ENCODE results near the gene GNB1L.

GNB1L gene

GRCh38 chr22:19869497-19870152 is 15.0 kb upstream of the GNB1L start:
- H3K23ac ChIP-seq (ENCODE audit: low read length) = no peak overlapping the region
- H2AFZ ChIP-seq (ENCODE audit: insufficient read depth, low read length, poor library complexity) = no peak overlapping the region
- H3K36me3 ChIP-seq (ENCODE audit: control insufficient read depth in 1 of 2, insufficient read depth in 2 of 2, low read length in 2 of 2) = no peaks in the 10 kb centered on the region
- no peak overlapping the region for H3K4me2 ChIP-seq (ENCODE audit: low read length)
- no CpG with 5 or more reads among the region's 12 CpGs for WGBS (ENCODE audit: extremely low coverage, insufficient coverage, insufficient read length)
- peak overlapping the region; percentile 42 for H2BK12ac ChIP-seq (ENCODE audit: low read length)
- peaks cover 2% of the 10 kb centered on the region for H3K79me1 ChIP-seq (ENCODE audit: low read length)
- no peak overlapping the region for H2BK120ac ChIP-seq (ENCODE audit: insufficient read depth, low read length, poor library complexity)
- no peak for DNase-seq
- H3K9me3 ChIP-seq (ENCODE audit: insufficient read depth, low read depth, low read length) = no peaks in the 10 kb centered on the region
- H2BK5ac ChIP-seq (ENCODE audit: low read depth, low read length, poor library complexity) = no peak overlapping the region
- H2AK5ac ChIP-seq (ENCODE audit: low read length) = peak overlapping the region; percentile 73
- H3K79me2 ChIP-seq (ENCODE audit: control insufficient read depth, insufficient read depth, low read length, poor library complexity) = no peaks in the 10 kb centered on the region
- H3K18ac ChIP-seq (ENCODE audit: low read length) = no peak overlapping the region
- H4K91ac ChIP-seq (ENCODE audit: low read depth, low read length) = peak overlapping the region; percentile 58
- H3K27ac ChIP-seq (ENCODE audit: low read depth, low read length) = no peak overlapping the region
- no peak overlapping the region for H3K4me3 ChIP-seq (ENCODE audit: low read depth, low read length)
- no peaks in the 10 kb centered on the region for H3K4me1 ChIP-seq (ENCODE audit: control insufficient read depth in 1 of 2, insufficient read depth in 2 of 2, low read length in 2 of 2)
- H3K9ac ChIP-seq (ENCODE audit: low read length) = no peak overlapping the region
- H3K27me3 ChIP-seq (ENCODE audit: insufficient read depth, low read length) = no peaks in the 10 kb centered on the region
- H3K14ac ChIP-seq (ENCODE audit: low read length) = no peak overlapping the region
- no peak overlapping the region for H4K12ac ChIP-seq (ENCODE audit: low read depth, low read length)
- no peak overlapping the region for H3K4ac ChIP-seq (ENCODE audit: low read depth, low read length)
- H4K8ac ChIP-seq (ENCODE audit: low read depth, low read length) = no peak overlapping the region

- no peak overlapping the region for H3K4me2 ChIP-seq (ENCODE audit: low read length)
- no peaks in the 10 kb centered on the region for H3K79me2 ChIP-seq (ENCODE audit: control insufficient read depth, insufficient read depth, low read length, poor library complexity)
- H3K18ac ChIP-seq (ENCODE audit: low read length) = peak overlapping the region; percentile 33
- no peak overlapping the region for H3K4me3 ChIP-seq (ENCODE audit: low read depth, low read length)
- no peak overlapping the region for H2BK5ac ChIP-seq (ENCODE audit: low read depth, low read length, poor library complexity)
- no peak overlapping the region for H3K27ac ChIP-seq (ENCODE audit: low read depth, low read length)
- no peak overlapping the region for H3K14ac ChIP-seq (ENCODE audit: low read length)
- no peak overlapping the region for H4K12ac ChIP-seq (ENCODE audit: low read depth, low read length)
- no peak overlapping the region for H4K8ac ChIP-seq (ENCODE audit: low read depth, low read length)
- H3K4me1 ChIP-seq (ENCODE audit: control insufficient read depth in 1 of 2, insufficient read depth in 2 of 2, low read length in 2 of 2) = no peaks in the 10 kb centered on the region
- WGBS (ENCODE audit: extremely low coverage, insufficient coverage, insufficient read length) = no CpG with 5 or more reads among the region's 23 CpGs
- H3K36me3 ChIP-seq (ENCODE audit: control insufficient read depth in 1 of 2, insufficient read depth in 2 of 2, low read length in 2 of 2) = no peaks in the 10 kb centered on the region
- H3K9me3 ChIP-seq (ENCODE audit: insufficient read depth, low read depth, low read length) = no peaks in the 10 kb centered on the region
- H2AK5ac ChIP-seq (ENCODE audit: low read length) = peak overlapping the region; percentile 73
- no peak overlapping the region for H3K4ac ChIP-seq (ENCODE audit: low read depth, low read length)
- DNase-seq = no peak
- peak overlapping the region; percentile 58 for H4K91ac ChIP-seq (ENCODE audit: low read depth, low read length)
- no peak overlapping the region for H3K9ac ChIP-seq (ENCODE audit: low read length)
- H2BK12ac ChIP-seq (ENCODE audit: low read length) = peak overlapping the region; percentile 45
- H3K23ac ChIP-seq (ENCODE audit: low read length) = no peak overlapping the region
- H3K27me3 ChIP-seq (ENCODE audit: insufficient read depth, low read length) = no peaks in the 10 kb centered on the region
- H3K79me1 ChIP-seq (ENCODE audit: low read length) = peaks cover 2% of the 10 kb centered on the region
- H2AFZ ChIP-seq (ENCODE audit: insufficient read depth, low read length, poor library complexity) = no peak overlapping the region
- H2BK120ac ChIP-seq (ENCODE audit: insufficient read depth, low read length, poor library complexity) = no peak overlapping the region
These were observed 14.2 kb upstream of the GNB1L start for GRCh38 chr22:19868773-19869471.

DNA sequence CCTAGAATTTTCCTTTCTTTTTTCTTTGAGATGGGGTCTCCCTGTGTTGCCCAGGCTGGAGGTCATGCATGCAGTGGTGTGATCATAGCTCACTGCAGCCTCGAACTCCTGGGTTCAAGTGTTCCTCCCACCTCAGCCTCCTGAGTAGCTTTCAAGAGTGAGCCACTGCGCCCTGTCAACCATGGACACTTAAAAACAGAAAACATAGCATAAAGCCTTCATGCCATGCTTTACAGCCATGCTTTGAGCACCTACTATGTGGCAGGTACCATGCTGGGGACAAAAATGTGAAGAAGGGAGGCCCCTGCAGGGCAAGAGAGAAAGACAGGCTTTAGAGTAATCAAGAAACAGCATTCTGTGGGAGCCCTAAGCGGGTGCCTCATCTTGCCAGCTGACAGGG is 13.7 kb upstream of the GNB1L start:
- Histone ChIP-seq H3K4me3 (ENCODE audit: low read depth, low read length) (no peak overlapping the region), H4K12ac (ENCODE audit: low read depth, low read length) (no peak overlapping the region), H2BK12ac (ENCODE audit: low read length) (no peak overlapping the region), H2BK120ac (ENCODE audit: insufficient read depth, low read length, poor library complexity) (no peak overlapping the region), H4K91ac (ENCODE audit: low read depth, low read length) (no peak overlapping the region), H3K36me3 (ENCODE audit: control insufficient read depth in 1 of 2, insufficient read depth in 2 of 2, low read length in 2 of 2) (no peaks in the 10 kb centered on the region), H2BK5ac (ENCODE audit: low read depth, low read length, poor library complexity) (no peak overlapping the region), H3K14ac (ENCODE audit: low read length) (no peak overlapping the region), H3K9me3 (ENCODE audit: insufficient read depth, low read depth, low read length) (no peaks in the 10 kb centered on the region), H3K4me2 (ENCODE audit: low read length) (no peak overlapping the region), H3K9ac (ENCODE audit: low read length) (no peak overlapping the region), H3K79me2 (ENCODE audit: control insufficient read depth, insufficient read depth, low read length, poor library complexity) (no peaks in the 10 kb centered on the region), H3K4ac (ENCODE audit: low read depth, low read length) (no peak overlapping the region), H4K8ac (ENCODE audit: low read depth, low read length) (no peak overlapping the region), H3K27ac (ENCODE audit: low read depth, low read length) (no peak overlapping the region), H3K27me3 (ENCODE audit: insufficient read depth, low read length) (no peaks in the 10 kb centered on the region), H3K4me1 (ENCODE audit: control insufficient read depth in 1 of 2, insufficient read depth in 2 of 2, low read length in 2 of 2) (no peaks in the 10 kb centered on the region), H2AFZ (ENCODE audit: insufficient read depth, low read length, poor library complexity) (no peak overlapping the region), H2AK5ac (ENCODE audit: low read length) (no peak overlapping the region), H3K23ac (ENCODE audit: low read length) (no peak overlapping the region), H3K79me1 (ENCODE audit: low read length) (peaks cover 2% of the 10 kb centered on the region), H3K18ac (ENCODE audit: low read length) (no peak overlapping the region)
- no CpG with 5 or more reads among the region's 3 CpGs for WGBS (ENCODE audit: extremely low coverage, insufficient coverage, insufficient read length)
- DNase-seq = no peak

- no peak overlapping the region for H2BK12ac ChIP-seq (ENCODE audit: low read length)
- no peak overlapping the region for H2BK5ac ChIP-seq (ENCODE audit: low read depth, low read length, poor library complexity)
- H3K27ac ChIP-seq (ENCODE audit: low read depth, low read length) = no peak overlapping the region
- no peaks in the 10 kb centered on the region for H3K79me2 ChIP-seq (ENCODE audit: control insufficient read depth, insufficient read depth, low read length, poor library complexity)
- no peak for DNase-seq
- H3K79me1 ChIP-seq (ENCODE audit: low read length) = peaks cover 2% of the 10 kb centered on the region
- H3K14ac ChIP-seq (ENCODE audit: low read length) = no peak overlapping the region
- H3K27me3 ChIP-seq (ENCODE audit: insufficient read depth, low read length) = no peaks in the 10 kb centered on the region
- no peaks in the 10 kb centered on the region for H3K4me1 ChIP-seq (ENCODE audit: control insufficient read depth in 1 of 2, insufficient read depth in 2 of 2, low read length in 2 of 2)
- H3K4me3 ChIP-seq (ENCODE audit: low read depth, low read length) = no peak overlapping the region
- no peak overlapping the region for H3K4me2 ChIP-seq (ENCODE audit: low read length)
- H4K91ac ChIP-seq (ENCODE audit: low read depth, low read length) = no peak overlapping the region
- H3K9ac ChIP-seq (ENCODE audit: low read length) = no peak overlapping the region
- whole genome bisulfite sequencing (ENCODE audit: extremely low coverage, insufficient coverage, insufficient read length) = no CpG with 5 or more reads among the region's 7 CpGs
- no peak overlapping the region for H2AFZ ChIP-seq (ENCODE audit: insufficient read depth, low read length, poor library complexity)
- no peak overlapping the region for H3K18ac ChIP-seq (ENCODE audit: low read length)
- no peak overlapping the region for H2BK120ac ChIP-seq (ENCODE audit: insufficient read depth, low read length, poor library complexity)
- H3K23ac ChIP-seq (ENCODE audit: low read length) = no peak overlapping the region
- no peaks in the 10 kb centered on the region for H3K36me3 ChIP-seq (ENCODE audit: control insufficient read depth in 1 of 2, insufficient read depth in 2 of 2, low read length in 2 of 2)
- no peak overlapping the region for H2AK5ac ChIP-seq (ENCODE audit: low read length)
- no peaks in the 10 kb centered on the region for H3K9me3 ChIP-seq (ENCODE audit: insufficient read depth, low read depth, low read length)
- no peak overlapping the region for H4K8ac ChIP-seq (ENCODE audit: low read depth, low read length)
- H3K4ac ChIP-seq (ENCODE audit: low read depth, low read length) = no peak overlapping the region
- H4K12ac ChIP-seq (ENCODE audit: low read depth, low read length) = no peak overlapping the region
These were observed 12.9 kb upstream of the GNB1L start for GRCh38 chr22:19867617-19868016.

Measured in trophoblast cell (in vitro differentiated cells and primary cell).